Measurements from ENCODE around the gene RCAN1. TPM values are rescaled to one million over a fixed set of nuclear protein-coding genes. Genes with fewer than 3 reads are reported as not detected.

RCAN1 gene
- total RNA-seq, 1 experiment from 2014 or later, result 9.7 TPM

DNA sequence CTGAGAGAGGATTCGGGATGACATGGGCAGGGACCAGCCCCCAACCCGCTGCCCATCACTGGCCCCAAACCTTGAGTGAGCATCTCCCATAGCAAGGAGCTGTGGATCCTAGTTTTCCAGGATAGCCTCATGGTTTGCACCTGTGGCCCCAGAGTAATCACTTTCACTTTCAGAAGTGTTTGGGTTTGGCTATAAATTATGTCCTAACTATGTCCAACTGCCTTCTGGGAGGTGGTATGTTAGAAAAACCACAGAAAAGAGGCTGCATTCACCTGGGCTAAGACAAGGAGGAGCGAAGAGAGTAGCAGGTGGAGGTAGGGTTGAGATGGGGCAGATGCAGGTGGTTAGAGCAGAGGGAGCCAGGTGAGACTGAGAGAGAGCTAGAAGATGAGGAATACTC lies 34.5 kb upstream of the RCAN1 start:
- intact Hi-C loops (cut with micrococcal nuclease), result no loop called here
- no peak for ATAC-seq
- ChIA-PET RAD21 (ENCODE audit: low non-redundant PET in 1 of 2, low total read pairs in 2 of 2, uncharacterized antibody in 2 of 2, unreplicated experiment in 2 of 2) (no interaction called here), POLR2A (no interaction called here), CTCF (no interaction called here)
- Histone ChIP-seq H2AFZ (ENCODE audit: low read depth, low read length, poor library complexity, severe bottlenecking) (no peak overlapping the region), H3K36me3 (ENCODE audit: control insufficient read depth in 1 of 2, insufficient read depth in 2 of 2, low read length in 2 of 2) (no peaks in the 10 kb centered on the region), H3K4me3 (replicated peaks in 1 of 2; ENCODE audit: low read depth in 1 of 2, low read length in 2 of 2) (no peak overlapping the region), H3K4me2 (ENCODE audit: low read length) (no peak overlapping the region), H3K9ac (ENCODE audit: low read length) (no peak overlapping the region), H3K9me3 (ENCODE audit: control insufficient read depth in 1 of 2, insufficient read depth in 1 of 2, low read depth in 1 of 2, low read length in 2 of 2) (no peaks in the 10 kb centered on the region), H3K9me2 (ENCODE audit: insufficient read depth) (no peaks in the 10 kb centered on the region), H3K27ac (ENCODE audit: low read depth, low read length) (no peak overlapping the region), H3K79me2 (ENCODE audit: insufficient read depth, low read length) (no peaks in the 10 kb centered on the region), H3K27me3 (ENCODE audit: insufficient read depth, low read length) (peaks cover 6% of the 10 kb centered on the region; the same call in 1 of the 2 replicates), H4K20me1 (ENCODE audit: insufficient read depth) (no peaks in the 10 kb centered on the region), H3K4me1 (ENCODE audit: control insufficient read depth in 1 of 2, insufficient read depth in 2 of 2, low read length in 2 of 2) (no peaks in the 10 kb centered on the region)
- TF ChIP-seq YY1 (IDR thresholded peaks at IDR 0.05; ENCODE audit: extremely low read depth, insufficient replicate concordance, low read depth, low read length), result no peak
- no peak for TF ChIP-seq FOSL1 (IDR thresholded peaks at IDR 0.05; ENCODE audit: low read depth)
- no peak for TF ChIP-seq RAD21 (IDR thresholded peaks at IDR 0.05; ENCODE audit: low read depth)
- no peak for DNase-seq (ENCODE audit: low read depth, low spot score)
- BruUV-seq (replicated peaks), result no TSS peak

DNA sequence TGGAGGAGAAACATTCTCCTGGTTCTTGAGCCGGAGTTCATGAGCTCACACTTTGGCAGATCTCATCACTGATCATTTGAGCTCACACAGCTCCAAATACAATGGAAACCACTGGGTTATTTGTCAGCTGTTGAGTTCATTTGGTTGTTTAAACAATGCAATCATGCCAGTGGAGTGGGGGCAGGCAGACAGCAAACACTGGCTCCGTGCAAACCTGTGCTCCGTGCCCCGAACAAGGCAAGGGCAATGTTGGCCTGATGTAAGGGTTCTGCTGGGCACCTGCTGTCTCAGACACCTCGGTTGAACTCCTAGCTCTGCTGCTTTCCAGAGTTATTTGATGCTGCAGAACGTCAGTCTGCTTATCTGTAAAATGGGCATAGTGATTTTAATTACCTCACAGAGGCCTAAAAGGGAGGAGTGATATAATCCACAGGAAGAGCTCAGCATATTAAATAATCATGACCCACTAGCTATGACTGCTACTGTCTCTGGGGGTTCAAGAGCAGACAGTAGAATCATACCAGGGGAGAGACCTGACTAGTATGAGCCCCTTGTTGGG lies 33.9 kb upstream of the RCAN1 start:
- BruUV-seq (replicated peaks), result no TSS peak
- no peak overlapping the region for H3K9ac ChIP-seq (ENCODE audit: low read length)
- H3K79me2 ChIP-seq (ENCODE audit: insufficient read depth, low read length), result no peaks in the 10 kb centered on the region
- H2AFZ ChIP-seq (ENCODE audit: low read depth, low read length, poor library complexity, severe bottlenecking), result no peak overlapping the region
- intact Hi-C loops (cut with micrococcal nuclease), result no loop called here
- CTCF ChIA-PET, result no interaction called here
- no peak overlapping the region for H3K4me2 ChIP-seq (ENCODE audit: low read length)
- no peaks in the 10 kb centered on the region for H3K9me2 ChIP-seq (ENCODE audit: insufficient read depth)
- peaks cover 6% of the 10 kb centered on the region; the same call in 1 of the 2 replicates for H3K27me3 ChIP-seq (ENCODE audit: insufficient read depth, low read length)
- RAD21 ChIA-PET (ENCODE audit: low non-redundant PET in 1 of 2, low total read pairs in 2 of 2, uncharacterized antibody in 2 of 2, unreplicated experiment in 2 of 2), result no interaction called here
- H3K27ac ChIP-seq (ENCODE audit: low read depth, low read length), result no peak overlapping the region
- TF ChIP-seq, protein P1, sequence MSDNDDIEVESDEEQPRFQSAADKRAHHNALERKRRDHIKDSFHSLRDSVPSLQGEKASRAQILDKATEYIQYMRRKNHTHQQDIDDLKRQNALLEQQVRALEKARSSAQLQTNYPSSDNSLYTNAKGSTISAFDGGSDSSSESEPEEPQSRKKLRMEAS (IDR thresholded peaks at IDR 0.05), result no peak
- TF ChIP-seq, protein P2, sequence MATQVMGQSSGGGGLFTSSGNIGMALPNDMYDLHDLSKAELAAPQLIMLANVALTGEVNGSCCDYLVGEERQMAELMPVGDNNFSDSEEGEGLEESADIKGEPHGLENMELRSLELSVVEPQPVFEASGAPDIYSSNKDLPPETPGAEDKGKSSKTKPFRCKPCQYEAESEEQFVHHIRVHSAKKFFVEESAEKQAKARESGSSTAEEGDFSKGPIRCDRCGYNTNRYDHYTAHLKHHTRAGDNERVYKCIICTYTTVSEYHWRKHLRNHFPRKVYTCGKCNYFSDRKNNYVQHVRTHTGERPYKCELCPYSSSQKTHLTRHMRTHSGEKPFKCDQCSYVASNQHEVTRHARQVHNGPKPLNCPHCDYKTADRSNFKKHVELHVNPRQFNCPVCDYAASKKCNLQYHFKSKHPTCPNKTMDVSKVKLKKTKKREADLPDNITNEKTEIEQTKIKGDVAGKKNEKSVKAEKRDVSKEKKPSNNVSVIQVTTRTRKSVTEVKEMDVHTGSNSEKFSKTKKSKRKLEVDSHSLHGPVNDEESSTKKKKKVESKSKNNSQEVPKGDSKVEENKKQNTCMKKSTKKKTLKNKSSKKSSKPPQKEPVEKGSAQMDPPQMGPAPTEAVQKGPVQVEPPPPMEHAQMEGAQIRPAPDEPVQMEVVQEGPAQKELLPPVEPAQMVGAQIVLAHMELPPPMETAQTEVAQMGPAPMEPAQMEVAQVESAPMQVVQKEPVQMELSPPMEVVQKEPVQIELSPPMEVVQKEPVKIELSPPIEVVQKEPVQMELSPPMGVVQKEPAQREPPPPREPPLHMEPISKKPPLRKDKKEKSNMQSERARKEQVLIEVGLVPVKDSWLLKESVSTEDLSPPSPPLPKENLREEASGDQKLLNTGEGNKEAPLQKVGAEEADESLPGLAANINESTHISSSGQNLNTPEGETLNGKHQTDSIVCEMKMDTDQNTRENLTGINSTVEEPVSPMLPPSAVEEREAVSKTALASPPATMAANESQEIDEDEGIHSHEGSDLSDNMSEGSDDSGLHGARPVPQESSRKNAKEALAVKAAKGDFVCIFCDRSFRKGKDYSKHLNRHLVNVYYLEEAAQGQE (IDR thresholded peaks at IDR 0.05; ENCODE audit: low read depth), result no peak
- TF ChIP-seq ZNF274 (IDR thresholded peaks at IDR 0.05; ENCODE audit: low read depth, low read length) (no peak), SIN3A (IDR thresholded peaks at IDR 0.05; ENCODE audit: low read depth) (no peak), TCF7L2 (IDR thresholded peaks at IDR 0.05; ENCODE audit: borderline replicate concordance, extremely low read depth, insufficient read depth, insufficient read length) (no peak), EZH2 (IDR thresholded peaks at IDR 0.05) (no peak), POLR2AphosphoS5 (IDR thresholded peaks at IDR 0.05; ENCODE audit: low read depth, low read length) (no peak), YY1 (IDR thresholded peaks at IDR 0.05; ENCODE audit: extremely low read depth, insufficient replicate concordance, low read depth, low read length) (no peak), EGR1 (IDR thresholded peaks at IDR 0.05; ENCODE audit: low read depth) (no peak), ELF1 (IDR thresholded peaks at IDR 0.05; ENCODE audit: borderline replicate concordance, low read depth) (no peak), ZFX (IDR thresholded peaks at IDR 0.05) (no peak)
- TF ChIP-seq, protein P3, sequence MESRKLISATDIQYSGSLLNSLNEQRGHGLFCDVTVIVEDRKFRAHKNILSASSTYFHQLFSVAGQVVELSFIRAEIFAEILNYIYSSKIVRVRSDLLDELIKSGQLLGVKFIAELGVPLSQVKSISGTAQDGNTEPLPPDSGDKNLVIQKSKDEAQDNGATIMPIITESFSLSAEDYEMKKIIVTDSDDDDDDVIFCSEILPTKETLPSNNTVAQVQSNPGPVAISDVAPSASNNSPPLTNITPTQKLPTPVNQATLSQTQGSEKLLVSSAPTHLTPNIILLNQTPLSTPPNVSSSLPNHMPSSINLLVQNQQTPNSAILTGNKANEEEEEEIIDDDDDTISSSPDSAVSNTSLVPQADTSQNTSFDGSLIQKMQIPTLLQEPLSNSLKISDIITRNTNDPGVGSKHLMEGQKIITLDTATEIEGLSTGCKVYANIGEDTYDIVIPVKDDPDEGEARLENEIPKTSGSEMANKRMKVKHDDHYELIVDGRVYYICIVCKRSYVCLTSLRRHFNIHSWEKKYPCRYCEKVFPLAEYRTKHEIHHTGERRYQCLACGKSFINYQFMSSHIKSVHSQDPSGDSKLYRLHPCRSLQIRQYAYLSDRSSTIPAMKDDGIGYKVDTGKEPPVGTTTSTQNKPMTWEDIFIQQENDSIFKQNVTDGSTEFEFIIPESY (IDR thresholded peaks at IDR 0.05; ENCODE audit: extremely low read depth, insufficient replicate concordance, low read length), result no peak
- no peaks in the 10 kb centered on the region for H4K20me1 ChIP-seq (ENCODE audit: insufficient read depth)
- no peaks in the 10 kb centered on the region for H3K4me1 ChIP-seq (ENCODE audit: control insufficient read depth in 1 of 2, insufficient read depth in 2 of 2, low read length in 2 of 2)
- ATAC-seq (no peak), DNase-seq (ENCODE audit: low read depth, low spot score) (no peak)
- H3K4me3 ChIP-seq (replicated peaks in 1 of 2; ENCODE audit: low read depth in 1 of 2, low read length in 2 of 2), result no peak overlapping the region
- no peaks in the 10 kb centered on the region for H3K9me3 ChIP-seq (ENCODE audit: control insufficient read depth in 1 of 2, insufficient read depth in 1 of 2, low read depth in 1 of 2, low read length in 2 of 2)
- H3K36me3 ChIP-seq (ENCODE audit: control insufficient read depth in 1 of 2, insufficient read depth in 2 of 2, low read length in 2 of 2), result no peaks in the 10 kb centered on the region
- POLR2A ChIA-PET, result no interaction called here
